ENCODE results near the gene INTS2.

The INTS2 gene

DNA sequence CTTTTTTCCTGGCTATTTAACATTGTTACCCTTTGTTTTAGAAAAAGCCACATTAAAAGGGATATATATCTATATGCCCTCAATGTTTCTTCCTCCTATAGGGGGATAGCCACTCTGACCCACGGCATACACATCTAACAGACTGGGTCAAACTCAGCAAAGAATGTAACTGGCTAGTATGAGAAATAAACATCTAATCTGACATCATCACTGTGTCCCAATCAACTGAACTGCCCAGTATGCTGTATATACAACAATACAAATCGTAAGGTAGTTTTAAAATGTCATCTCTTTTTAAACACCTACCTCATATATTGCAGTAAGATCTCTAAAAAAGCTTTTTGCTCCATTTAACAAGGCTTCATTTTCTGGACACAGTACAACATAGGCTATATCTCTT lies 39.9 kb upstream of the INTS2 start:
- H3K27me3 ChIP-seq (replicated peaks) = no peaks in the 10 kb centered on the region
- no peak overlapping the region for H3K27ac ChIP-seq
- H3K36me3 ChIP-seq (replicated peaks) = peaks cover 42% of the 10 kb centered on the region
- TF ChIP-seq, protein P1, sequence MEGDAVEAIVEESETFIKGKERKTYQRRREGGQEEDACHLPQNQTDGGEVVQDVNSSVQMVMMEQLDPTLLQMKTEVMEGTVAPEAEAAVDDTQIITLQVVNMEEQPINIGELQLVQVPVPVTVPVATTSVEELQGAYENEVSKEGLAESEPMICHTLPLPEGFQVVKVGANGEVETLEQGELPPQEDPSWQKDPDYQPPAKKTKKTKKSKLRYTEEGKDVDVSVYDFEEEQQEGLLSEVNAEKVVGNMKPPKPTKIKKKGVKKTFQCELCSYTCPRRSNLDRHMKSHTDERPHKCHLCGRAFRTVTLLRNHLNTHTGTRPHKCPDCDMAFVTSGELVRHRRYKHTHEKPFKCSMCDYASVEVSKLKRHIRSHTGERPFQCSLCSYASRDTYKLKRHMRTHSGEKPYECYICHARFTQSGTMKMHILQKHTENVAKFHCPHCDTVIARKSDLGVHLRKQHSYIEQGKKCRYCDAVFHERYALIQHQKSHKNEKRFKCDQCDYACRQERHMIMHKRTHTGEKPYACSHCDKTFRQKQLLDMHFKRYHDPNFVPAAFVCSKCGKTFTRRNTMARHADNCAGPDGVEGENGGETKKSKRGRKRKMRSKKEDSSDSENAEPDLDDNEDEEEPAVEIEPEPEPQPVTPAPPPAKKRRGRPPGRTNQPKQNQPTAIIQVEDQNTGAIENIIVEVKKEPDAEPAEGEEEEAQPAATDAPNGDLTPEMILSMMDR (IDR thresholded peaks at IDR 0.05; ENCODE audit: low read depth, low read length, missing control alignments) = no peak
- no peak overlapping the region for H3K4me3 ChIP-seq (ENCODE audit: low read depth, low read length)
- in situ Hi-C loops (cut with HindIII; ENCODE audit: low pct_ligation_motif_present, low sequenced_read_pairs) = no loop called here
- no peak for DNase-seq

DNA sequence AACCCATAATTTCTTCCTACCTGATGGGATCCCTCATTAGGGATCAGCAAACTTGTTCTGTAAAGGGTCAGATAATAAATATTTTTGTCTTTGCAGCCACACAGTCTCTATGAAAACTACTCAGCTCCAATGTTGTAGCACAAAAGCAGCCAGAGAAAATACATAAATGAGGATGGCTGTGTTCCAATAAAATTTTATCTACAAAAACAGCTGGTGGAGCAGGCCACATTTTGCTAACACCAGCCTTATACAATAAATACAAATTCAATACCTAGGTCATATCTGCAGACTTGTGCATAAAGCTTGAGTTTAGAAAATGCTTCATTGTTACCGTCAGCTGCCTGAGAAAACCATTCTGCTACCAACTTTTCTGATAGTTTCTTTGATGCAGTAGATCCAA lies 38.4 kb upstream of the INTS2 start:
- Histone ChIP-seq H3K27ac (no peak overlapping the region), H3K36me3 (replicated peaks) (peaks cover 43% of the 10 kb centered on the region), H3K4me3 (ENCODE audit: low read depth, low read length) (no peak overlapping the region), H3K27me3 (replicated peaks) (no peaks in the 10 kb centered on the region)
- in situ Hi-C loops (cut with HindIII; ENCODE audit: low pct_ligation_motif_present, low sequenced_read_pairs) = no loop called here
- TF ChIP-seq, protein P1 (IDR thresholded peaks at IDR 0.05; ENCODE audit: low read depth, low read length, missing control alignments) = no peak
- DNase-seq = no peak

DNA sequence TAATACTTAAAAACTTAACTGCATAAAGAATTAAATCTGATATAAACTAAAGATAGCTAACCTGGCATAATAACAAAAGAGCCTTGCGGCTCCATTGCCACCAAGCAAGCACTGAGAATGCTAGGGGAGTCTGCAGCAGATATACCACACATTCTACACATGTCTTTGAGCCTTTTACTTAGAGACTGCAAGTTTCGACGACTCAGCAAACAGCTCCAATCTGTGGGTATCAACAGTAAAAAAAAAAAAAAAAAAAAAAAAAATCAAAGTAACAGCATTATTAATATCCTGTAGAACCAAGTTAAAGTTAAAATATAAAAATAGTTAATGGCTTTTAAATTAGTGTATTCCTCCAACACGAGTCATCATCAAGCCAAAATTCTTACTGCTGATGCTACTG lies 27.8 kb upstream of the INTS2 start:
- TF ChIP-seq, protein P1 (IDR thresholded peaks at IDR 0.05; ENCODE audit: low read depth, low read length, missing control alignments) = no peak
- peaks cover 54% of the 10 kb centered on the region for H3K36me3 ChIP-seq (replicated peaks)
- in situ Hi-C loops (cut with HindIII; ENCODE audit: low pct_ligation_motif_present, low sequenced_read_pairs) = no loop called here

DNA sequence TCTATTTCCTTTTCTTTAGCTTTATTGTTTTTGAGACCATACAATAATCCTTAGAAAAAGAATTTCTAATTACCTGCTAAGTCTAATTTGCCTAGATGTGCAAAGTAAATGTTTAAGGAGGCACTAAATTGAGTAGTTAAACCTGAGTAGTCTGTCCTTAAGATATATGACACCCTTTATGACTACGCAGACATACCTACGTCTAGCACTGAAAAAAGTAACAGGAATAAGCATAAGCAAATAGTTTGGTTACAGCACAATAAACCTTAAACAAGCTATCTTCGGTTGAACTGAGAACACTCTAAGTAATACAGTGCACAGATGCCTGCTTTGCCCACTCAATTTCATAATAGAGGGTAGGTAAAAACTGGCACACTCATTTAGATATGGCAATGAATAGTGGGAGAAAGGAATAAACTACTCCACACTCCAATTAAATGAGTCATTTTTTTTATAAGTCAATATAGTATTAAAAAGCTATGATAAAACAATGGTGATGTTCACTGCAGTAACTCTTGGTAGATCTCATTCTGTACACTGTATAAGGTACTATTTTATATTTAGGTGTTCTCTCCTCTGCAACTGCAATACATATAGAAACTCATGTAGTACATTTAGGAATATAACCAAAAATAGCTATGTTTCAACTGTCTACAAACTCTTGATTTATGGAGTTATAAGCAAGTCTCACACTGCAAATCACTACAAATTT lies 19.7 kb upstream of the INTS2 start:
- Histone ChIP-seq H3K4me3 (ENCODE audit: low read depth, low read length) (no peak overlapping the region), H3K27me3 (replicated peaks) (no peaks in the 10 kb centered on the region), H3K36me3 (replicated peaks) (peaks cover 44% of the 10 kb centered on the region), H3K27ac (no peak overlapping the region)
- TF ChIP-seq, protein P1 (IDR thresholded peaks at IDR 0.05; ENCODE audit: low read depth, low read length, missing control alignments) = no peak
- no peak for DNase-seq
- in situ Hi-C loops (cut with HindIII; ENCODE audit: low pct_ligation_motif_present, low sequenced_read_pairs) = no loop called here

More for the DNA sequence above, 27.8 kb upstream of the INTS2 start:
- Histone ChIP-seq H3K27me3 (replicated peaks) (no peaks in the 10 kb centered on the region), H3K4me3 (ENCODE audit: low read depth, low read length) (no peak overlapping the region), H3K27ac (no peak overlapping the region)
- DNase-seq = no peak

DNA sequence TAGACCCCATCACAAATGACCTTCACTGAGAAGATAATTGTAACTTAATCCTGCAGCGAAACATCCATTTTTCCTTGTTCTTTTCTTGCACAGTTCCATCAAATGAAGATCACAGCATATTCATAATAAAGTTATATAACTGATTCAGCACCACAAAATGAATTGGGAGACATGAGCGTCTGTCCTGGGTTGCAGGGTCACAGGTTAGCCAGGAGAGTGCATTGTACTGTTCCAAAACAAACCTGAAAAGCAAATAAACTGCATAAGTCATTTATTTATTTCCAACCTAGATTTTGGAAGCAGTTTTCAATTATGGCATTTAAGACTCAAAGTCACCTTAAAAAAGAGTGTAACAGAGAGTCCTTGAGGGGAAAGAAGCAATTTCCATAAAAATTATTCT lies 18.6 kb upstream of the INTS2 start:
- TF ChIP-seq, protein P1 (IDR thresholded peaks at IDR 0.05; ENCODE audit: low read depth, low read length, missing control alignments) = no peak
- in situ Hi-C loops (cut with HindIII; ENCODE audit: low pct_ligation_motif_present, low sequenced_read_pairs) = no loop called here
- Histone ChIP-seq H3K27ac (no peak overlapping the region), H3K4me3 (ENCODE audit: low read depth, low read length) (no peak overlapping the region), H3K36me3 (replicated peaks) (peaks cover 36% of the 10 kb centered on the region), H3K27me3 (replicated peaks) (no peaks in the 10 kb centered on the region)
- DNase-seq = no peak

DNA sequence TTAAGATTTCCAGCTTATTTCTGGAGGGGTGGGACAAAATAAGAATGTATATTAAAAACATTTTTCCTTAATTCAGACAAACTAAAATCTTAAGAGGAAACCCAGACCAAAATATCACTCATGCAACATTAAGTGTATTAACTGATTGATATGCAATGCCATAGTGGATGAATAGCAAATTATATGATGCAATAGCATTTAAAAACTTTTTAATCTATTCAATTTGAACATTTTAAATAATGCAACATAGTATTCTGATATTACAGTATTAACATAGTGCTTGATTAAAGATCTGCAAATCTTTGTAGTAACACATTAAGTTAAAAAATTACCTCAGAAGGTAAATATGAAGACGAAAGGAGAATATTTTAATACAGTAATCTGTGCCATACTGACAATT lies 15.3 kb upstream of the INTS2 start:
- TF ChIP-seq, protein P1 (IDR thresholded peaks at IDR 0.05; ENCODE audit: low read depth, low read length, missing control alignments) = no peak
- no peak overlapping the region for H3K27ac ChIP-seq
- H3K36me3 ChIP-seq (replicated peaks) = peaks cover 15% of the 10 kb centered on the region
- H3K27me3 ChIP-seq (replicated peaks) = no peaks in the 10 kb centered on the region
- in situ Hi-C loops (cut with HindIII; ENCODE audit: low pct_ligation_motif_present, low sequenced_read_pairs) = no loop called here
- no peak overlapping the region for H3K4me3 ChIP-seq (ENCODE audit: low read depth, low read length)
- no peak for DNase-seq

Measured in brain microvascular endothelial cell (primary cell).